Left kidney (tissue), 2 donors: Measurements from ENCODE around the gene CPNE8. TPM values are rescaled to one million over a fixed set of nuclear protein-coding genes. Genes with fewer than 3 reads are reported as not detected.
"Not testable (repeated sequence)": the region's sequence is repeated elsewhere in the genome, so short reads cannot be mapped to it uniquely, and the experiment has no call there.

Experiments used
- DNase-seq: peaks from one replicate; pipeline ENCODE4 v3.0.0-alpha.2; 2013
- polyA plus RNA-seq: library from polyadenylated mRNA; unstranded; fragments of 120-200 nt; gene quantifications from one replicate; pipeline ENCODE4 v1.2.1, GENCODE V29; 2013; ENCODE audit not compliant: insufficient read length

Gene CPNE8
- polyA plus RNA-seq, 1 donor: 15.0 TPM

- no peak for DNase-seq
Observed at GRCh38 chr12:38831715-38832114, 73.7 kb downstream of the CPNE8 start.

- DNase-seq: no peak
Observed at GRCh38 chr12:38825006-38825405, 80.4 kb downstream of the CPNE8 start.

GRCh38 chr12:38823738-38824137 lies 81.7 kb downstream of the CPNE8 start:
- DNase-seq: no peak

GRCh38 chr12:38823314-38823713 lies 82.1 kb downstream of the CPNE8 start:
- no peak for DNase-seq

- DNase-seq: no peak
Observed at GRCh38 chr12:38817942-38818341, 87.4 kb downstream of the CPNE8 start.

- DNase-seq: no peak
Observed at GRCh38 chr12:38813923-38814322, 91.5 kb downstream of the CPNE8 start.

- DNase-seq: no peak
Observed at GRCh38 chr12:38811814-38812356, 93.5 kb downstream of the CPNE8 start.

- DNase-seq: no peak
Observed at GRCh38 chr12:38809832-38810231, 95.6 kb downstream of the CPNE8 start.

- DNase-seq: no peak
Observed at GRCh38 chr12:38788106-38788505, 117.3 kb downstream of the CPNE8 start.

- DNase-seq: no peak
Observed at GRCh38 chr12:38785381-38785780, 120.0 kb downstream of the CPNE8 start.

GRCh38 chr12:38783304-38783703 lies 122.1 kb downstream of the CPNE8 start:
- no peak for DNase-seq

- DNase-seq: no peak
Observed at GRCh38 chr12:38782359-38782758, 123.0 kb downstream of the CPNE8 start.

GRCh38 chr12:38776647-38777046 lies 128.7 kb downstream of the CPNE8 start:
- DNase-seq: no peak

GRCh38 chr12:38775457-38775856 lies 129.9 kb downstream of the CPNE8 start:
- DNase-seq: no peak

GRCh38 chr12:38772437-38772836 lies 133.0 kb downstream of the CPNE8 start:
- no peak for DNase-seq

GRCh38 chr12:38771871-38772270 lies 133.5 kb downstream of the CPNE8 start:
- no peak for DNase-seq

GRCh38 chr12:38761636-38762342 lies 143.6 kb downstream of the CPNE8 start:
- DNase-seq: no peak

GRCh38 chr12:38761111-38761510 lies 144.3 kb downstream of the CPNE8 start:
- no peak for DNase-seq

GRCh38 chr12:38759621-38760020 lies 145.8 kb downstream of the CPNE8 start:
- DNase-seq: no peak

GRCh38 chr12:38746744-38747143 lies 158.6 kb downstream of the CPNE8 start:
- no peak for DNase-seq

- no peak for DNase-seq
Observed at GRCh38 chr12:38745601-38746000, 159.8 kb downstream of the CPNE8 start.

GRCh38 chr12:38744041-38744440 lies 161.3 kb downstream of the CPNE8 start:
- DNase-seq: no peak

GRCh38 chr12:38742496-38742895 lies 162.9 kb downstream of the CPNE8 start:
- DNase-seq: not testable (repeated sequence)

- no peak for DNase-seq
Observed at GRCh38 chr12:38736821-38737220, 168.6 kb downstream of the CPNE8 start.
